ENCODE results near the gene C1QTNF6. TPM values are rescaled to one million over a fixed set of nuclear protein-coding genes. Genes with fewer than 3 reads are reported as not detected.

Gene C1QTNF6
- total RNA-seq, 1 donor from 2014 or later, result 1.3 TPM

GRCh38 chr22:37146507-37147180 is 41.4 kb downstream of the C1QTNF6 start:
- no peak for DNase-seq (ENCODE audit: low spot score)

- DNase-seq (ENCODE audit: low spot score), result no peak
Observed at GRCh38 chr22:37146051-37146385, 42.0 kb downstream of the C1QTNF6 start.

GRCh38 chr22:37145180-37146050 is 42.6 kb downstream of the C1QTNF6 start:
- DNase-seq (ENCODE audit: low spot score), result no peak

- DNase-seq (ENCODE audit: low spot score), result no peak
Observed at GRCh38 chr22:37144180-37144554, 43.9 kb downstream of the C1QTNF6 start.

GRCh38 chr22:37141971-37142370 is 46.1 kb downstream of the C1QTNF6 start:
- no peak for DNase-seq (ENCODE audit: low spot score)

GRCh38 chr22:37141476-37141875 is 46.6 kb downstream of the C1QTNF6 start:
- DNase-seq (ENCODE audit: low spot score), result no peak

- DNase-seq (ENCODE audit: low spot score), result no peak
Observed at GRCh38 chr22:37140686-37141323, 47.2 kb downstream of the C1QTNF6 start.

- no peak for DNase-seq (ENCODE audit: low spot score)
Observed at GRCh38 chr22:37139762-37140161, 48.3 kb downstream of the C1QTNF6 start.

- no peak for DNase-seq (ENCODE audit: low spot score)
Observed at GRCh38 chr22:37138849-37139561, 49.0 kb downstream of the C1QTNF6 start.

- DNase-seq (ENCODE audit: low spot score), result no peak
Observed at GRCh38 chr22:37137903-37138665, 50.0 kb downstream of the C1QTNF6 start.

- DNase-seq (ENCODE audit: low spot score), result no peak
Observed at GRCh38 chr22:37137131-37137530, 50.9 kb downstream of the C1QTNF6 start.

GRCh38 chr22:37135023-37135422 is 53.0 kb downstream of the C1QTNF6 start:
- DNase-seq (ENCODE audit: low spot score), result no peak

- no peak for DNase-seq (ENCODE audit: low spot score)
Observed at GRCh38 chr22:37133304-37134018, 54.6 kb downstream of the C1QTNF6 start.

GRCh38 chr22:37132773-37133172 is 55.3 kb downstream of the C1QTNF6 start:
- no peak for DNase-seq (ENCODE audit: low spot score)

Other genes starting within 250 kb of the C1QTNF6 start
- gene TST, start 168.8 kb downstream of the C1QTNF6 start, total RNA-seq, result 58.5 TPM
- gene MPST, start 168.5 kb downstream of the C1QTNF6 start, total RNA-seq, result 63.8 TPM
- gene KCTD17, start 136.5 kb downstream of the C1QTNF6 start, total RNA-seq, result 13.4 TPM
- gene TMPRSS6, start 78.5 kb downstream of the C1QTNF6 start, total RNA-seq, result not detected
- 1.7 TPM for gene IL2RB, start 38.3 kb downstream of the C1QTNF6 start, total RNA-seq
- gene SSTR3, start 24.2 kb upstream of the C1QTNF6 start, total RNA-seq, result not detected
- gene RAC2, start 56.0 kb upstream of the C1QTNF6 start, total RNA-seq, result 26.1 TPM
- 44.7 TPM for gene CYTH4, start 94.3 kb upstream of the C1QTNF6 start, total RNA-seq
- gene ELFN2, start 239.2 kb upstream of the C1QTNF6 start, total RNA-seq, result not detected